HG03103 (cell line): Measurements from ENCODE around the gene SEMA3E.
"Not testable (repeated sequence)": the region's sequence is repeated elsewhere in the genome, so short reads cannot be mapped to it uniquely, and the experiment has no call there.

ENCODE experiments used
- ATAC-seq: cut with Tn5 transposase; IDR thresholded peaks from one replicate; pipeline ENCODE4 v1.9.1; 2021; ENCODE audit warnings: low read depth; ENCODE audit not compliant: unreplicated experiment

The SEMA3E gene

DNA sequence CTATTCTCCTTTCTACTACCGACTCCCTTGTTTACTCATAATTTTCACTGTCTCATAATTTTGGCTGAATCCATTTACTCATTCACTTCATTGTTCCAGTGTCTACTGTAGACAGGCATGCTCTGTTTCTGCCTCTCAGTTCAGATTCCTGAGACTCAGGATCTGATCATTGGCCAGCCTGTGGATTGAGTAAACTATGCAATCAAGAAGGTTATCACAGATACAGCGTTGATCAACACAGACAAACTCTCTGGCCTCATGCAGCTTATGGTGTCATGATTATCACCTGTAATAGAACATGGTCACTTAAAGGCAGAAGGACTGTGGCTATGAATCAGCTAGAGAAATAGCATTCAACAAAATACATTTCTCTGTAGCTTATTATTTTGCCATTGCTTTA lies 86.0 kb downstream of the SEMA3E start:
- no peak for ATAC-seq

DNA sequence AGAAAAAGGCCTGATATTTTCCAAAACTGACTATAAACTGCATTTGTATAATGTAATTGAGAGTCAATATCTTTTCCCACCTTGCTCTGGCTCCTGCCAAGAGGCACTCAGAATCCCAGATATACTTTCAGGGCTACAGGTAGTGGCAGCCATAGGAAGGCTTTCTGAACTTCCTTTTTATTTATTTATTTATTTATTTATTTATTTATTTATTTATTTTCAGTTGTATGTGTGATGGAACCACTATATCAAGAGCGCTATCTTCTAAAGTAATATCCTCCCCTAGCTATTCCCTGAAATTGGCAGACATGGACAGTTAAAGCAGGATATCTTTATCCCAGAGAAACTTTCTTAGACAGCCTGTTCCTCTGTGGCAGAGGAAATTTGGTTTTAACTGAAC lies 86.7 kb downstream of the SEMA3E start:
- ATAC-seq, result no peak

DNA sequence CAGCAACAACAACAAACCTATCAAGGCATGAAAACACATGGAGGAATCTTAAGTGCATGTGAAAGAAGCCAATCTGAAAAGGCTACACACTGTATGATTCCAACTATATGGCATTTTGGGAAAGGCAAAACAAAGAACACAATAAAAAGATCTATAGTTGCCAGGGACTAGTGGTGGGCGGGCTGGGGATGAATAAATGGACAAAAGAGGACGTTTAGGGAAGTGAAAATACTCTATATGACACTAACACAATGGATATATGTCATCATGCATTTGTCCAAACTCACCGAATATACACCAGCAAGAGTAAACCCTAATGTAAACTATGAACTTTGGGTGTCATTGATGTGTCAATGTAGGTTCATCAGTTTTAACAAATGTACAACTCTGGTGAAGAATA lies 89.1 kb downstream of the SEMA3E start:
- ATAC-seq, result no peak

DNA sequence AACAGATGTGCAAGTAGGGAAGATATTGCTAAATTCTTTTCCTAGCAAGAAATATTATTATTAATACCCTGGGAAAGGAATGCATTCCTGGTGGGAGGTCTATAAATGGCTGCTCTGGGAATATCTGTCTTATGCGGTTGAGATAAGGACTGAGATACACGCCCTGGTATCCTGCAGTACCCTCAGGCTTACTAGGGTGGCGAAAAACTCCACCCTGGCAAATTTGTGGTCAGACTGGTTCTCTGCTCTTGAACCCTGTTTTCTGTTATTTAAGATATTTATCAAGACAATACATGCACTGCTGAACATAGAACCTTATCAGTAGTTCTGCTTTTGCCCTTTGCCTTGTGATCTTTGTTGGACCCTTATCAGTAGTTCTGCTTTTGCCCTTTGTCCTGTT lies 96.4 kb downstream of the SEMA3E start:
- ATAC-seq, result not testable (repeated sequence)

DNA sequence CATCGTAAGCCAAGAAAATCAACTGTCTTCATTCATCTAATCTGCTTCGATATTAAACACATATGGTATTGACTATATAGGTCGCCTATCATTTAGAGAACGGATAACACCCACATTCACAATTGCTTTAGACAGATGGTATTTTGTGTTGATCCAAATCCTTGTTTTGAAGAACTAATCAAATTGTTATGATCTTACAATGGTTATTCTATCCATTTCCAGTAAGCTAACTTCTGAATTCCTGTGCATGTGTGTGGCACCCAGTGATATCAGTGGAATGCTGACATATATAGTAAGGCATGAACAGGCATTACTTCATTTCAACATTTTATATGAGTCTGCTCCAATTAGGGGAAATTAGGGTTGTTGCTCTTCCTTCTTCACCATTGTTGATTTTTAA lies 98.8 kb downstream of the SEMA3E start:
- ATAC-seq, result no peak

DNA sequence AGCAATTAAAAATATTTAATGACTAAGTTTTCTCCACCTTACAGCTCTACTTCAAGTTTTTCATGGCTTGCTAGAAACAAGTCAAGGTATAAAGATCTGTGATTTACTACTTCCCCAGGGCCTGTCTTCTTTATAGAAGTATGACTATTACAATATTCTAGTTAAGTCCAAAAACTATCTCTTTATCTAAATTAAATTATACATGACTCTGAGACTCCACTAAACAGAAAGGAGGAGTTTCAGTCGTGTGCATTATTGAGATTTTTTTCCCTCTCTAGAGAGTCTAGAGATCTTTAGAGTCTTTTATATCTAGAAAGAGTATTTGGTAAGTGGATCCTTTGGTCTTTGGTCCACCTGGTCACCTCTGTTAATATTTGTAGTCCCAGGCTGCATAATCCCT lies 100.7 kb downstream of the SEMA3E start:
- ATAC-seq, result no peak

DNA sequence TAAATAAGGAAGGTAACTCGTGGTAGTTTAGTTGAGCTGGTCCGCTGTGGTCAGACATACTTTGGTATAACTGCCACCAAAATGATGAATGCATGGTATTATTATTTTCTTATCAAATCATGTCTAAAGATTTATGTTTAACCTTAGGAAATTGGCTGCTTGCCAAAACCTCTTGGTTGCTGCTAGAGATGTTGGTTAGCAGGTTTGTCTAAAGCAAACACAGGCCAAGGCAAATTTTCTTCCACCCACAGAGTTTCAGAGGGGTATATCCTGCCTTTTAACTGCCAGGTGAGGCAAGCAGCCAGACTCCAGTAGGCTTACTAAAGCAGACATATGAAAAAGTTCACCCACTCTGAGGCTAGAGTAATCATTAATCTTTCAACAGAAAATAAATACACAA lies 101.4 kb downstream of the SEMA3E start:
- ATAC-seq, result peak; percentile 52

DNA sequence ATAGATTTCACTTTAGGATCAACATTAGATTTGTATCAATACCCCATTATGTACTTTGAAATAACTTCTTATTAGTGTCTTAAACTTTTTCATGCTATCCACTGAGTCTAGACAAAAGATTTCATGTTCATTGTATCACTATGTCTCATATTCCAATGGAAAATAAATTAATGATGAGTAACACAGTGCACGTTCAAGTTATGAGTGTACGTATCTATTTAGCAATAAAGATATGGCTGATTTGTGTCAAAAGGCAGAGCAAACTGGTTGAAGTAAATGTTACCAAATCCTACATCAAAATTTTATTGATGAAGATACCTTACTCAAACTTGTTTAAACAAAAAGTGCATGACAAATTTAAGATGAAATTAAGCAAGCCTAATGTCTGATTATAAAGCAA lies 102.4 kb downstream of the SEMA3E start:
- no peak for ATAC-seq

DNA sequence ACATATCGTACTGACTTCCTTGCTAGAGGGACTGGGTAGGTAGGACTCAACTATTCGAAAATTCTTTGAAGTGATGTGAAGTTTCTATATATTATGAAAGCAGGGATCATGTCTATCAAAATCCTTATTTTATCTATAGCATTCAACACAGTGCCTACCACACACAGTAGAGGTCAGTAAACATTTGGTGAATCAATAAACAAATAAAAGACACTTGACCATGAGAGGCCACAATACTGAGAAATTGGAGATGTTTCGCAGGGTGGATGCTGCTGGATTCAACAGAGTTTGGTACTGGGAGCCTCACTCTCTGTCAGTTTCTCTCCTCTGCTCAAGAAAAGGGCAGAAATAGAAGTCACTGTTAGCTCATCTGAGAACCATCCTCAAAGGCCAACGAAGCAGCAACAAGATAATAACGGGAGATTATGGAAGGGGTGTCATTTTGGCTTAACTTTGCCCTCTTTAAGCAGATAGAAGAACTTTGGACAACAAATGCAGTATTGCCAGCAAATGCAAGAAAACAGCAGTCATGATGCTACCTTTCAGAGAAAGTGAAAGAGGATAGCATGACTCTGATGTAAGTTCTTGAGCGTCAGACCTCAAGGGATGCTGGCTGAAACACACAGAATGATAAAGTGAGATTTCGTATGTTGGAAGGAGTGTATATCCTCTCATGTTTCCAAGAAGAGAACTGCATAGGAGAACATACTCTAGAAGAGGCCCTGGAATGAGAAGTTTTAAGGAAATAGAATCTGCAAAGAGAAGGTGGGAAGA lies 107.6 kb downstream of the SEMA3E start:
- ATAC-seq, result no peak

DNA sequence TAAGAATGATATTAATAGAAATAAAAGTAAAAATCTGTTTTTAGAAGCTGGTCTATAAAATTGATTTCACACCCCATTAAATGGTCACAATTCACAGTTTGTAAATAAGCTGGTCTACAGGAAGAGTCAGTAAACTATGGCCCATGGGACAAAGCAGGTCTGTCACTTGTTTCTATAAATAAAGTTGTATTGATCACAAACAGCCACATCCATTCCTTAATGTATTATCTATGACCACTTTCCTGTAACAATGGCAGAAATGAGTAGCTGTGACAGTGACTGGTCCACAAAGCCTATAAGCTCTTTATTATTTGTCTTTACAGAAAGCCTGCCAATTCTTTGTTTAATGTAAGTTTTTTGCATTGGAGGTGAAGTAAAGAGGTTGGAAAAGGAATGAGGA lies 114.5 kb downstream of the SEMA3E start:
- no peak for ATAC-seq

DNA sequence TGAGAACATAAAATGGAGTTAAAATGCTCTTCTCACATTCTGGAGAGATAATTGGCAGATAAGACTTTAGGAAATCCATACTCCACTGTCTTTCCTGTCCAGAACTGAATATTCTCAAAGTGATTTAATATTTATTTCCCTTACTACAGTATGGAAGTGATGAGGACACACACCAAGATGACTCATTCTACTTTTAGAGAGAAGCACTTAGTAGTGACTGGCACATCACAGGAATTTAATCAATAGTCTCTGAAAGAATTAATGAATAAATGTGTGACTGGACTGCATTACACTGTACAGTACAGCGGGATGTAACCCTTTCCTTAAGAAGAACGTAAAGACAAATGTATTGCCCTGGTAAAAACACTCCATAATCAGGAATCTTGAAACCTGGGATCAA lies 116.7 kb downstream of the SEMA3E start:
- ATAC-seq, result no peak

DNA sequence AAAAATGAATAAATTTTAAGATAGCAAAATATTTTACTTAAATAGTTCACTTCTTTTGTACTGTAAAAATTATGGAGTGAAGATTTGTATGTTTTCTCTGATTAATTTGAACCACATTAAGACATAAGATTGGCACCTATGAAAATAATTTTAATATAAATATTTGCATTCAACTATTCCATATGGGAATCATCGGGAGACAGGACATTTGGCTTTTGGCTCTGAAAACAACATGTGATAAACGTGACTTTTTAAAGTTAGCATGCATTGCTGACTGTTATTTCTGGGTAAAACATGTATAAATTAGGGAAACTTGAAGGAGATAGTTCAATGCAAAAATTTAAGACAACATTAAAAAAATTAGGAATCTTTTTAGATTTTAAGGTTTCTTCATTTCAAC lies 117.2 kb downstream of the SEMA3E start:
- ATAC-seq, result no peak

DNA sequence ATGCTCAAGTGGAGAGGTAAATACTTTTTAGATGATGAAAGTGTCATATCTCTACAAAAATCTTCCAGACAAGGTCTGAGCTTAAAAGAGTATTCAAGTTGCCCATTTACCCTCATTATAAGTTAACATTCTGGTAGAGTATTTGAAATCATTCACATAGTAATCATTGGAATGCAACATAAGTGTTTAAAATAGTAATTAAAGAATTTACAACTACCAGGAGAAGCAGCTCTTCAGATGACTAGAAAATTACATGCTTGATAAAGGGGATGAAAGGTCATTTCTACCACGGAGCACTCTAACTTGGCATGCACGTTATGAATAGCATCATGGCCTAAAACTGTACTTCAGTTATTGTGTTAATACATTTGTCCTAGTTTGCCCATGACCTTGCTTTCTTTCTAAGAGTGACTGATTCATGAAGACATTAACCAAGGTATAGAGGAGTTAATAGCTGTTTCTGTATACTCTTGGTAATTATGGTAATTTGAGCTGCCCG lies 120.0 kb downstream of the SEMA3E start:
- ATAC-seq, result no peak

DNA sequence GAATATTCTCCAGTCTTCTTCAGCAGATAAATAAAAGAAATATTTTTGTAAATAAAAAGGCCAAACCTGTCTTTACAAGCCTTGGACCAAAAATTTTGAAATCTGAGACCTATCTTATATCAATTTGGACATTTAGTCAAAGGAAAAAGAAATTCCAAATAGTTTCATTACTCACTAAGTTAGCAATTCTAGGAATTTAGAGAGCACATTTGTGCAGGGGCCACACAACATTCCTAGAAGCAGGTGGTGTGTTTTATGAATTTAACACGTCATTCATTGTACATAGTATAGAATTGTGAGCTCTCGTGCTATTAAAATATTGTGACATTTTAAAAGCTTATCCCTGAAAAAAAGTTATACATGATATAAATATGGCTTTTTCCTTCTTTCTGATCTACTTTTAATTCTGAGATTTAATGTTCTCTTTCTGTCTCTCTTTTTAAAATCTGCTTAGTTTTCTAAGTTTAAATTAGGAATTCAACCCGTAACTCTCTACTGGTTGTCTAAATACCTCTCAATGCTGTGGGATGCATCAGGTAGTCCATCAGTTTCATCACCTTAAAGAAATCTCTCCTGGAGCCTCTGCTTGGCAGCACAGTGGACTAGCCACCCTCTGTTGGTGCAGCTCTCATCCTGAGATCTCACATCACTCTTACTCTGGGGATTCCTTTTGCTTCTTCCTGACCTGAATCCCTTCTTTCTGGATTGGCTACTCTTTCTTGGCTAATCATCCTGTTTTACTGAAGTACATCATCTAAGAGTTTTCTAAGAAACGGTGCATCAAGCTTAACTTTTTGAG lies 124.5 kb downstream of the SEMA3E start:
- no peak for ATAC-seq

DNA sequence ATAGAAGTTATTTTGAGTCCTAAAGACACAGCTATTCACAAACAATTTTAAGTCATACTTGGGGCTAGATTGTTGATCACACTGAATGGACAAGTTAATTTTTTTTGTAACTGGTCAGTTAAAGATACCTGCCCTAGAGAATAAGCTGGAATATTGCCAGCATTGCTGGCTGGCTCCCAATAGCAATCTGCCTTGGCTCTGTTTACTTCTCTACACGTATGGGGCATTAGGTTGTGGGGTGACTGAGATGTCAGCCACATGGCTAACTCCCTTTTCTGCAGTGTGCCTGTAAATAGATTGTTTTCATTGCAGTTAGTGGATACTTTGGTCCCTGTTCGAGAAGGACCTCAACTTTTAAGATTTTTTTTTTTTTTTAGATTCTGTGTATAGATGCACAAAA lies 128.2 kb downstream of the SEMA3E start:
- no peak for ATAC-seq

DNA sequence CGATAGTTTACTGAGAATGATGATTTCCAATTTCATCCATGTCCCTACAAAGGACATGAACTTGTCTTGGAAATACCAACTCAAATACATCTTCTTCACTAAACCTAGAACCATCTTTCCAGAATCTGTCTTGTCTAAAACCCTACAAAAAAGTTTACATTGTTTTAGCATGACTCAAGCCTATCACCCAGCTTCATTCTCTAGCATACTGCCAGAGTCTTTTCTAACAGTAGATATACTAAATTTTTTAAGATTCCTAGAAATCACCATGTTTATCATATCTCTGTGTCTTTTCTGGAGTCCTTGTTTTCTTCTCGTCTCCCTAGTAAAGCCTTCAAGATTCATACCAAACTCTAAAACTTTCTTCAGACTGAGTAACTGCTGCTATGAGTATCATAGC lies 129.7 kb downstream of the SEMA3E start:
- no peak for ATAC-seq

DNA sequence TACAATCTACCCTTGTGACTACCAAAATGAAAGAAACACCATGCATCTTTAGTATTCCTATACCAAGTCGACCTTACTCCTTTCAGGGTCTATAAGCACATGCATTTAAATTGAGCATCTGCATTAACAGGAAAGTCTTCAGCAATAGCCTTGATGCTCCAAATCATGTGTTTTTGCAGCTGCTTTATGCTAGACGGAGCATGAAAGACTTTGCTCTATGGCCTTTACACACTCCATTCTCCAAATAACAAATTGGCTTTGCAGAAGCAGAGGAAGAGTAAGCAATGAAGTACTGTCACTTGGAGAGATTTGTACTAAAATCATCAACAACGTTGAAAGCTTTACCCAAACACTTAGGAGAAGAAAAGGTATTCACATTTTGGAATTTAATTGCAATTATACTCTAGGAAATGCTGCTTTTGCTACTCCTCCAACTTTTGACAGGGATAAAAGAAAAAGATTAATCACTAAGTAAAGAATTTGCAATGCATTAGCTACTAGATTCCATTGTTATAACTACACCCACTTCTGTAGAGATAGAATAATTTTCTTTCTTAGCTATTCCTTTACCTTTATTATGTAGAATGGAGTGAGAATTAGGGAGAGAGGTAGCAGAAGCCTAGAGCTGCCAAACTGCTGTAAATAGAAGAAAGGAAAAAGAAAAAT lies 131.8 kb downstream of the SEMA3E start:
- no peak for ATAC-seq

DNA sequence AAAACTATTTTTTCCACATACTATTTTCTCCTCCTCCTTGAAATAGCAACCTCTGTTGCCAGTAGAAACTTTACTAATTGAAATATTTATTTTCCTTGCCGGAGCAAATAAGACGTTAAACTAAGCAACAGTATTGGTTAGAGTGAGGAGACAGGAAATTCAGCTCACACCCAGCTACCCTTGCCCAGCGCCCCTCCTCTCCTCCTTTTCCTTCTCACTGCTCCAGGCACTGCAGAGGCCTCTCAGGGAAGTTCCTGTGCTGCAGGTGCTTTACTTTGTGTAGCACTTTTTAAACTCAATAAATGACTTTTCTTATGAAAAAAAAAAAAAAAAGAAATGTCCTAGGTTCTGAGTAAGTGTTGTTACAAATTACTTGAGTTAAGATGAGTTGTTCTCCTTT lies 134.0 kb downstream of the SEMA3E start:
- ATAC-seq, result no peak

DNA sequence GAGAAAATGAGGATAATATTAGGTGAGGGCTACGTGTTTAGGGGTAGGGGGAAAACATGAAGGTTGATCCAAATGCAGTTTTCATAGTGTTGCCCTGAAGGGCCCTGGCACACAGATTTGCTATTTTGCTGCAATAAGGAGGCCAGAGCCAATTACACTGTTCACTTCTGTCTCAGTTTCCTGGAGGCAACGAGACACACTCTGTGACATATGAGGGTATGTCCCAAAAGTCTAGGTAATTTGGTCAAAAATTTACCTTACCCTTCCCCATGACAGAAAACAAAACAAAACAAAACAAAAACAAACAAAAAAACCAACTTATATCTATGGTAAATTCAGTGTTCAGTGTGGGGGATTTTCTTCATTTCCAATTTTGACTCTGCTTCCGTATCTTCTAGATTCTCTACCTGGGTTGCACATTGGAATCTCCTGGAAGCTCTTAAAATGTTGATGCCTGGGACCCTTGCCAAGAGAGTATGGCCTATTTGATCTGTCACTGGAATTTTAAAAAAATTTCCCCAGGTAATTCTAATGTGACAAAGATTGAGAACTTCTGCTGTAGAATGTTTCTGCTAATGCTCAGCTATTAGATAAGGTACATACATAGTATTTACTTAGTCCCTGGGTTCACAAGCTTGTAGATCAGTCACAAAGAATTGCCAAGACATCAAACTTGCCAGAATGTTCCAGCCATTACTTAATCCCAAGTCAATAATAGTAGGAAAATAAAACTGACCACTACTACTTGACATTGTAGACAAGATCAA lies 139.5 kb downstream of the SEMA3E start:
- no peak for ATAC-seq

DNA sequence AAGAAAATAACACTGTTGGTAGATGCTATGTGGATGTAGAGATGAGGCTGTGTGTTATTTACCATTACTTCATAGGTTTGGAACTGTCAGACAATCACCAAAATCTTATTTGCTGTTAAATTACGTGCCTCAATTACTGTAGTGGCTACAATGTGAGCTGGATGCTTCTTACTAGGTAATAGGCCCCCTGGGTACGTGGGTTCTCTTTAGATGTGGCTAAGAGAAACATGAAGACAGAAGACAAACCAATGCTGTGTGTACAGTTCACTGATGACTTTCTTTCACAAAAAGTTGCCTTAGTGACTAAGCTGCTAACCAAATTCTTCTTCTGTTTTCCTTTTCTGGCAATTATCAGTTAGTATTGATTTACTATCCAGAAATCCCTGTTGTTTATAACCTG lies 144.6 kb downstream of the SEMA3E start:
- ATAC-seq, result no peak

DNA sequence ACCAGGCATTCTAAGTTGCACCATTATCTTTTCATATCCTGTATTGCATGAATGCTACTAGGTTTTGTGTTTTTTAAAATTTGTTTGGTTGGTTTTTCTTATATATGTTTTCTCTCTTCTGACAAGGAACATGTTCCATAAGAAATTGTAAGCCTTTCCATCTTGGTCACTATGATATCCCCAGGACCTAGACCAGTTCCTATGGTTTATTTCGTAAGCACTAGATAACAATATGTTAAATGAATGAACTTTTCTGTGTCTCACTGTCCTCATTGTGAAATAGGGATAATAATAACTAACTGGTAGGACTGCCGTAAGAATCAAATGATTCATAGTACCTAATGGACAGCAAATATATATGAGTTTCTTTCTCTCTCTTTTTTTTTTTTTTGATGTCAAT lies 146.3 kb downstream of the SEMA3E start:
- ATAC-seq, result no peak
